SU-DHL-6 (cell line): ENCODE results near the gene M6PR.
"Not testable (repeated sequence)": the region's sequence is repeated elsewhere in the genome, so short reads cannot be mapped to it uniquely, and the experiment has no call there.

ENCODE experiments used
- H2AFZ ChIP-seq: fragments of 200-600 bp; sonication (generic); 2 replicates; pipeline ENCODE4 v1.6.1; 2014; ENCODE audit warnings: low read depth, mild to moderate bottlenecking, moderate library complexity, mixed read lengths, antibody characterized with exemption, low read length; ENCODE audit not compliant: severe bottlenecking
- H3F3A ChIP-seq: fragments of 200-600 bp; shearing (Covaris generic); 2 replicates; pipeline ENCODE4 v1.6.0; 2016; ENCODE audit warnings: antibody characterized with exemption, mild to moderate bottlenecking; ENCODE audit not compliant: insufficient read depth
- H3K27ac ChIP-seq: fragments of 200-600 bp; sonication (generic); 2 replicates; pipeline ENCODE4 v1.5.1; 2016; ENCODE audit warnings: low read depth, mild to moderate bottlenecking, low read length, moderate library complexity, mixed read lengths
- H3K27me3 ChIP-seq: fragments of 200-600 bp; sonication (generic), shearing (Covaris generic); 2 replicates; pipeline ENCODE4 v1.6.0; 2014; ENCODE audit warnings: mild to moderate bottlenecking, low read length
- H3K36me3 ChIP-seq: fragments of 200-600 bp; sonication (generic); 2 replicates; pipeline ENCODE4 v1.6.1; 2014; ENCODE audit warnings: mild to moderate bottlenecking, low read length, mixed read lengths
- H3K4me2 ChIP-seq: fragments of 300-600, 200-600 bp; shearing (Covaris generic), sonication (generic); 2 replicates; pipeline ENCODE4 v1.6.0; 2014; ENCODE audit warnings: low read length, low read depth, mild to moderate bottlenecking; ENCODE audit not compliant: poor library complexity, severe bottlenecking
- H3K4me3 ChIP-seq: fragments of 200-600 bp; sonication (generic); 2 replicates; pipeline ENCODE4 v1.5.1; 2014; ENCODE audit warnings: antibody characterized with exemption, low read length, mild to moderate bottlenecking, mixed read lengths; ENCODE audit not compliant: insufficient read depth, poor library complexity, severe bottlenecking
- H3K79me2 ChIP-seq: fragments of 200-600 bp; sonication (generic); 2 replicates; pipeline ENCODE4 v1.6.1; 2014; ENCODE audit warnings: mild to moderate bottlenecking, low read length, moderate library complexity; ENCODE audit not compliant: insufficient read depth
- H3K9ac ChIP-seq: fragments of 200-600 bp; sonication (generic); 2 replicates; pipeline ENCODE4 v1.7.0; 2014; ENCODE audit warnings: mild to moderate bottlenecking, low read length
- H3K9me2 ChIP-seq: fragments of 200-600 bp; sonication (generic); replicated peaks from 2 replicates; pipeline ENCODE4 v1.6.1; 2014; ENCODE audit warnings: low read length; ENCODE audit not compliant: insufficient read depth
- H3K9me3 ChIP-seq: fragments of 200-600 bp; sonication (generic); 2 replicates; pipeline ENCODE4 v1.6.1; 2014; ENCODE audit warnings: low read length, mixed read lengths; ENCODE audit not compliant: insufficient read depth
- H4K20me1 ChIP-seq: fragments of 200-600 bp; sonication (generic); 2 replicates; pipeline ENCODE4 v1.6.1; 2014; ENCODE audit warnings: low read depth, mild to moderate bottlenecking, antibody characterized with exemption, low read length, moderate library complexity, mixed read lengths
- CTCF ChIP-seq: fragments of 200-600 bp; sonication (generic); IDR thresholded peaks from one replicate; pipeline ENCODE4 v1.5.1; 2017; ENCODE audit warnings: antibody characterized with exemption, mild to moderate bottlenecking, low read length, moderate library complexity; ENCODE audit not compliant: insufficient read depth, poor library complexity, severe bottlenecking
- EZH2phosphoT487 ChIP-seq: fragments of 200-600 bp; sonication (generic), shearing (Covaris generic); conservative IDR thresholded peaks from 2 replicates; pipeline ENCODE4 v1.6.1; 2018; ENCODE audit warnings: mild to moderate bottlenecking, antibody characterized with exemption, low read length, moderate library complexity, mixed read lengths

The M6PR gene

GRCh38 chr12:8917031-8917430 lies 32.4 kb downstream of the M6PR start:
- Histone ChIP-seq H3K36me3 (no peaks in the 10 kb centered on the region), H2AFZ (no peak overlapping the region), H3K9me3 (no peaks in the 10 kb centered on the region), H4K20me1 (no peaks in the 10 kb centered on the region), H3K9ac (no peak overlapping the region), H3K79me2 (no peaks in the 10 kb centered on the region), H3K4me2 (no peak overlapping the region), H3K9me2 (no peaks in the 10 kb centered on the region), H3K4me3 (no peak overlapping the region), H3F3A (peaks cover 7% of the 10 kb centered on the region; the same call in 1 of the 2 replicates), H3K27ac (no peak overlapping the region), H3K27me3 (no peaks in the 10 kb centered on the region)
- TF ChIP-seq EZH2phosphoT487, result no peak

GRCh38 chr12:8916154-8916553 lies 33.3 kb downstream of the M6PR start:
- no peak overlapping the region for H3K4me3 ChIP-seq

GRCh38 chr12:8914716-8915526 lies 34.5 kb downstream of the M6PR start:
- Histone ChIP-seq H3K4me3 (peak overlapping the region; percentile 66), H3K9me3 (no peaks in the 10 kb centered on the region), H4K20me1 (no peaks in the 10 kb centered on the region), H3K36me3 (no peaks in the 10 kb centered on the region), H3K79me2 (no peaks in the 10 kb centered on the region), H3F3A (peaks cover 7% of the 10 kb centered on the region; the same call in 1 of the 2 replicates), H3K27ac (no peak overlapping the region), H3K4me2 (peak overlapping the region; percentile 82), H3K9ac (peak overlapping the region; percentile 57), H3K9me2 (no peaks in the 10 kb centered on the region), H2AFZ (peak overlapping the region; percentile 64), H3K27me3 (no peaks in the 10 kb centered on the region)
- TF ChIP-seq EZH2phosphoT487 (no peak), CTCF (no peak)

More at GRCh38 chr12:8916154-8916553, 33.3 kb downstream of the M6PR start:
- no peak overlapping the region for H3K9ac ChIP-seq
- peaks cover 7% of the 10 kb centered on the region; the same call in 1 of the 2 replicates for H3F3A ChIP-seq
- no peak overlapping the region for H3K4me2 ChIP-seq
- no peak for TF ChIP-seq CTCF
- no peak for TF ChIP-seq EZH2phosphoT487
- no peaks in the 10 kb centered on the region for H3K9me3 ChIP-seq
- no peaks in the 10 kb centered on the region for H3K27me3 ChIP-seq
- H3K36me3 ChIP-seq, result no peaks in the 10 kb centered on the region
- no peaks in the 10 kb centered on the region for H3K9me2 ChIP-seq
- H4K20me1 ChIP-seq, result no peaks in the 10 kb centered on the region
- no peak overlapping the region for H2AFZ ChIP-seq
- no peak overlapping the region for H3K27ac ChIP-seq
- no peaks in the 10 kb centered on the region for H3K79me2 ChIP-seq

- H4K20me1 ChIP-seq, result not testable (repeated sequence)
- H3K9ac ChIP-seq, result peak within 1 kb of the TSS; percentile 57
These were observed 35.3 kb downstream of the M6PR start, which contains the start of gene PHC1 for GRCh38 chr12:8914033-8914715. Gene PHC1, plus strand, starts transcription at chr12:8914509. Its CDS starts 3,169 bp downstream, at chr12:8917678.

More at GRCh38 chr12:8914033-8914715, 35.3 kb downstream of the M6PR start, which contains the start of gene PHC1:
- peak within 1 kb of the TSS; percentile 66 for H3K4me3 ChIP-seq
- not testable (repeated sequence) for H3K9me3 ChIP-seq, H3K79me2 ChIP-seq, H3K36me3 ChIP-seq, H3K27me3 ChIP-seq, H3K27ac ChIP-seq, H3F3A ChIP-seq, H3K9me2 ChIP-seq
- peak within 1 kb of the TSS; percentile 82 for H3K4me2 ChIP-seq
- H2AFZ ChIP-seq, result peak within 1 kb of the TSS; percentile 64
